ENCODE data around the gene ZNF202.
A peak's percentile ranks its signal among the peaks of the same experiment; 100 is the strongest.

The ZNF202 gene

DNA sequence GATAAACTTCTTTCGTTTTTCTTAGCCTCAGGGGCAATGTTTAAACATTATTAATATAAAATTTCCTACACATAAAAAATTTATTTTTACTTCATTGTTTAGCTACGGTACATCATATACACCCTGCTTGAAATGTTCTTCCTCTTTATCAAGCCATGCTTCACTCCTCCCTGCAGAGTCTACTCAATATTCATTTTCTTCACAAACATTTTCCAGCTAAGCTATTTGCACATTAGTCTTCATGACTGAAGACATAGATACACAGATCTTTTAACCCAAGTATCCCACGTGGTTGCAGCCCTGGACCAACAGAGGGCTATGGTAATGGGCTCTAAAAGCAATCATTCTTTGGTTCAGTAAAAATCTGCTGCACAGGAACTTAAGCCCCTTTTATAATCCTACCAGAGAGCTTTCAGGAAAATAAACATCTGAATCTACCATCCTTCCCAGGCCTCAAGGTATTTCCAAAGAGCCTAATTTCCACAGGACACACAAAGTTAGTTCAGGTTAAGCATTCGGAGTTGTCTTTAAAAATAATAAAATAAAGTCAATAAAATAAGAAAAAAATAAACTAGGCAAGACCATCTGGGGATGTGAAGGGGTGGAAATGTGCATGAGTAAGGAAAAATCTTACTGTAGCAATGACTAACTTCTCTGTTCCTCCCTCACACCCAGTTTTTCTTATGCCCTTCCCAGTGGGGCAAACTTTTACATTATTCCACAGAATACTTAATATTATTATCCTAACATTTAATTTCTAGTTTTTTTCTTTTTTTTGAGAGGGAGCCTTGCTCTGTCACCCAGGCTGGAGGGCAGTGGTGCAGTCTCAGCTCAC is 34.5 kb upstream of the ZNF202 start:
- Histone ChIP-seq H3K36me3 (replicated peaks; ENCODE audit: insufficient read depth, low read length) (no peaks in the 10 kb centered on the region), H3K4me3 (ENCODE audit: low read length) (no peak overlapping the region), H3K9me2 (replicated peaks; ENCODE audit: insufficient read depth, low read length) (no peaks in the 10 kb centered on the region), H3K4me2 (ENCODE audit: low read depth, low read length) (no peak overlapping the region), H3K4me1 (ENCODE audit: low read length) (no peaks in the 10 kb centered on the region), H4K20me1 (ENCODE audit: insufficient read depth, low read length) (no peaks in the 10 kb centered on the region), H3K9me3 (replicated peaks; ENCODE audit: insufficient read depth, low read length) (no peaks in the 10 kb centered on the region), H3K27ac (ENCODE audit: low read length) (no peak overlapping the region), H2AFZ (ENCODE audit: low read length) (no peak overlapping the region), H3K79me2 (ENCODE audit: low read length) (no peaks in the 10 kb centered on the region), H3K9ac (ENCODE audit: low read length) (no peak overlapping the region), H3K27me3 (replicated peaks; ENCODE audit: insufficient read depth, low read length) (no peaks in the 10 kb centered on the region), H3F3A (ENCODE audit: insufficient read depth, low read length) (peaks cover 6% of the 10 kb centered on the region; the same call in 1 of the 2 replicates)
- DNase-seq = no peak
- TF ChIP-seq EZH2phosphoT487 (IDR thresholded peaks at IDR 0.05; ENCODE audit: low read length) (no peak), EZH2 (optimal IDR thresholded peaks at IDR 0.05; ENCODE audit: low read depth, low read length) (no peak)
- TF ChIP-seq, protein P1, sequence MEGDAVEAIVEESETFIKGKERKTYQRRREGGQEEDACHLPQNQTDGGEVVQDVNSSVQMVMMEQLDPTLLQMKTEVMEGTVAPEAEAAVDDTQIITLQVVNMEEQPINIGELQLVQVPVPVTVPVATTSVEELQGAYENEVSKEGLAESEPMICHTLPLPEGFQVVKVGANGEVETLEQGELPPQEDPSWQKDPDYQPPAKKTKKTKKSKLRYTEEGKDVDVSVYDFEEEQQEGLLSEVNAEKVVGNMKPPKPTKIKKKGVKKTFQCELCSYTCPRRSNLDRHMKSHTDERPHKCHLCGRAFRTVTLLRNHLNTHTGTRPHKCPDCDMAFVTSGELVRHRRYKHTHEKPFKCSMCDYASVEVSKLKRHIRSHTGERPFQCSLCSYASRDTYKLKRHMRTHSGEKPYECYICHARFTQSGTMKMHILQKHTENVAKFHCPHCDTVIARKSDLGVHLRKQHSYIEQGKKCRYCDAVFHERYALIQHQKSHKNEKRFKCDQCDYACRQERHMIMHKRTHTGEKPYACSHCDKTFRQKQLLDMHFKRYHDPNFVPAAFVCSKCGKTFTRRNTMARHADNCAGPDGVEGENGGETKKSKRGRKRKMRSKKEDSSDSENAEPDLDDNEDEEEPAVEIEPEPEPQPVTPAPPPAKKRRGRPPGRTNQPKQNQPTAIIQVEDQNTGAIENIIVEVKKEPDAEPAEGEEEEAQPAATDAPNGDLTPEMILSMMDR (IDR thresholded peaks at IDR 0.05; ENCODE audit: low read length) = no peak

DNA sequence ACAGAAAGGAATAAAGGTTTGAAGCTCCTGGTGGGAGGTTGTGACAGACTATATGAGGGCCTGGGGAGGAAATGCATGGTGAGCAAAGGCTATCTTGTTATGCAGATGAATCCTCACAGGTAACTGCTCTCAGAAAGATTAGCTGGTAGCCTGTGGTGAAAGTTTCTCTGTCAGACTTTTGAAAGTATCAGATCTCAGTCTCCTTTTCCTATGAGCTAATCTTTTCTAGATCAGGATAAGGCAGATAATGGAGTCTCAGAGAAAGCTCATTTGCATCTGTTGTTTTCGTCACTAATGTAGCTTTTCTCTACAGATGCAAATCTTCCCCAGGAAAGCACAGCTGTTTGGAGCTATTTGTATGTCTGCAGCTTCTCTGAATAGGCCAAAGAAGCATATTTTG is 33.8 kb upstream of the ZNF202 start:
- Histone ChIP-seq H3K9me2 (replicated peaks; ENCODE audit: insufficient read depth, low read length) (no peaks in the 10 kb centered on the region), H3K4me2 (ENCODE audit: low read depth, low read length) (no peak overlapping the region), H3F3A (ENCODE audit: insufficient read depth, low read length) (peaks cover 6% of the 10 kb centered on the region; the same call in 1 of the 2 replicates), H3K9ac (ENCODE audit: low read length) (no peak overlapping the region), H3K79me2 (ENCODE audit: low read length) (no peaks in the 10 kb centered on the region), H3K27me3 (replicated peaks; ENCODE audit: insufficient read depth, low read length) (no peaks in the 10 kb centered on the region), H3K4me1 (ENCODE audit: low read length) (no peaks in the 10 kb centered on the region), H3K27ac (ENCODE audit: low read length) (no peak overlapping the region), H3K9me3 (replicated peaks; ENCODE audit: insufficient read depth, low read length) (no peaks in the 10 kb centered on the region), H3K36me3 (replicated peaks; ENCODE audit: insufficient read depth, low read length) (no peaks in the 10 kb centered on the region), H2AFZ (ENCODE audit: low read length) (no peak overlapping the region), H3K4me3 (ENCODE audit: low read length) (no peak overlapping the region), H4K20me1 (ENCODE audit: insufficient read depth, low read length) (no peaks in the 10 kb centered on the region)
- TF ChIP-seq EZH2phosphoT487 (IDR thresholded peaks at IDR 0.05; ENCODE audit: low read length) (no peak), EZH2 (optimal IDR thresholded peaks at IDR 0.05; ENCODE audit: low read depth, low read length) (no peak)
- TF ChIP-seq, protein P1 (IDR thresholded peaks at IDR 0.05; ENCODE audit: low read length) = no peak
- peak; percentile 39 for DNase-seq

DNA sequence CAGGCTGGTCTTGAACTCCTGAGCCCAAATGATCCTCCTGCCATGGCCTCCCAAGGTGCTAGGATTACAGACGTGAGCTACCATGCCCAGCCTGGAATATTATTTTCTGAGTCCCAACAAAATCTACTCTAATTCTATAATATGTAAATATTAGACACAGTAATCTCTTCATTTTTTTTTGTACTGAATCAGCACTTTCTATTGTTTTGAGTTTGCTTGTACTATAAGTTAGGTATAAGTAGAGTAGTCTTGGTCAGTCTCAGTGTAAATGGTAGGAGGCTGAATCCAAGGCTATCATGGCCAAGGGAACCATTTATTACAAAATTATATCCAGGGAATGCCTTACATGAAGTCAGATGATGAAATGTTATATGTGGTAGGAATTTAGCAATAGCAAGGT is 32.5 kb upstream of the ZNF202 start:
- no peak overlapping the region for H2AFZ ChIP-seq (ENCODE audit: low read length)
- H3K9me3 ChIP-seq (replicated peaks; ENCODE audit: insufficient read depth, low read length) = no peaks in the 10 kb centered on the region
- no peaks in the 10 kb centered on the region for H4K20me1 ChIP-seq (ENCODE audit: insufficient read depth, low read length)
- no peak overlapping the region for H3K9ac ChIP-seq (ENCODE audit: low read length)
- no peaks in the 10 kb centered on the region for H3K79me2 ChIP-seq (ENCODE audit: low read length)
- no peak overlapping the region for H3K27ac ChIP-seq (ENCODE audit: low read length)
- H3K27me3 ChIP-seq (replicated peaks; ENCODE audit: insufficient read depth, low read length) = no peaks in the 10 kb centered on the region
- H3K9me2 ChIP-seq (replicated peaks; ENCODE audit: insufficient read depth, low read length) = no peaks in the 10 kb centered on the region
- no peak for DNase-seq
- no peaks in the 10 kb centered on the region for H3K4me1 ChIP-seq (ENCODE audit: low read length)
- no peaks in the 10 kb centered on the region for H3K36me3 ChIP-seq (replicated peaks; ENCODE audit: insufficient read depth, low read length)
- H3K4me3 ChIP-seq (ENCODE audit: low read length) = no peak overlapping the region
- H3K4me2 ChIP-seq (ENCODE audit: low read depth, low read length) = no peak overlapping the region
- TF ChIP-seq EZH2 (optimal IDR thresholded peaks at IDR 0.05; ENCODE audit: low read depth, low read length) = no peak
- TF ChIP-seq, protein P1 (IDR thresholded peaks at IDR 0.05; ENCODE audit: low read length) = no peak
- TF ChIP-seq EZH2phosphoT487 (IDR thresholded peaks at IDR 0.05; ENCODE audit: low read length) = no peak
- peaks cover 6% of the 10 kb centered on the region; the same call in 1 of the 2 replicates for H3F3A ChIP-seq (ENCODE audit: insufficient read depth, low read length)

All from MM.1S (cell line).